ENCODE results near the gene ASIC4. TPM values are rescaled to one million over a fixed set of nuclear protein-coding genes. Genes with fewer than 3 reads are reported as not detected.

The ASIC4 gene
- total RNA-seq, 1 donor from 2014 or later = not detected

DNA sequence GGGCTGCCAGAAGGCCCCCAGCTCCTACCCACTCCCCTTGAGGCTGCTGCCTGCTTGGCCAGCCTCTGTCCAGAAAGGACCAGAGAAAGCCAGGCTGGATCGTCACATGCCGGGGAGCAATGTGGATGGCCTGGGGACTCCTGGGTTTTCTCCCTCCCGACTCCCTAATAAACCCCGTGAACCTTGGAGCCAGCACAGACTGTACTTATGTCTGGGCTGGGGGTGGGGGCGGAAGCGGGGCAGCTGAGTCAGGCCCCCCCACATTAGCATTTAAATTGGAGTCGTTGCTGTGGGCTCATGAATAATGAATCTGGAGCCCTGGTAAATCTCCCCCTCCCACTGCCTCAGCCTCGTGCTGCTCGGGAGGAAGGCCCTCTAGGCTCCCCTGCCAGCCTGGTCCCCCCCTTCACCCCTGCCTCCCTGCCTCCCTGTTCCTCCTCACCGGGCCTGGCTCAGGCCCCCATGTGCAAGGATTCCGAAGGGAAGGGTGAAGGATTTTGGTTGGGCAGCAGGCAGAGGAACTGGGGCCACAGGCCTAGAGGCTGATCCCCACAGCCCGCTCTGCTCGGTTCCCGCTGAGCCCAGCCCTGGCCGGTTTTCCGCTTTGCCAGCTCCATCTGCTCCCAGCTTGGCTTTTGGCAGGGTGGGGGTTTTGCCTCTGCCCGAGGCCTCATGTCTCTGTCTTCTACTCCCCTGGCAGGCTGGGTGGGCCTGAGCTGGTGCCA is 7.3 kb upstream of the ASIC4 start:
- Mint-ChIP-seq H3K9me3 (no peaks in the 10 kb centered on the region), H3K27ac (no peak overlapping the region), H3K4me3 (ENCODE audit: low read depth) (no peak overlapping the region), H3K4me1 (ENCODE audit: low read depth) (peaks cover 6% of the 10 kb centered on the region), H3K27me3 (ENCODE audit: low read depth) (peaks cover 24% of the 10 kb centered on the region), H3K36me3 (ENCODE audit: low read depth) (peaks cover 28% of the 10 kb centered on the region)
- DNase-seq (ENCODE audit: low spot score) = no peak
- intact Hi-C loops (cut with micrococcal nuclease) = no loop called here

DNA sequence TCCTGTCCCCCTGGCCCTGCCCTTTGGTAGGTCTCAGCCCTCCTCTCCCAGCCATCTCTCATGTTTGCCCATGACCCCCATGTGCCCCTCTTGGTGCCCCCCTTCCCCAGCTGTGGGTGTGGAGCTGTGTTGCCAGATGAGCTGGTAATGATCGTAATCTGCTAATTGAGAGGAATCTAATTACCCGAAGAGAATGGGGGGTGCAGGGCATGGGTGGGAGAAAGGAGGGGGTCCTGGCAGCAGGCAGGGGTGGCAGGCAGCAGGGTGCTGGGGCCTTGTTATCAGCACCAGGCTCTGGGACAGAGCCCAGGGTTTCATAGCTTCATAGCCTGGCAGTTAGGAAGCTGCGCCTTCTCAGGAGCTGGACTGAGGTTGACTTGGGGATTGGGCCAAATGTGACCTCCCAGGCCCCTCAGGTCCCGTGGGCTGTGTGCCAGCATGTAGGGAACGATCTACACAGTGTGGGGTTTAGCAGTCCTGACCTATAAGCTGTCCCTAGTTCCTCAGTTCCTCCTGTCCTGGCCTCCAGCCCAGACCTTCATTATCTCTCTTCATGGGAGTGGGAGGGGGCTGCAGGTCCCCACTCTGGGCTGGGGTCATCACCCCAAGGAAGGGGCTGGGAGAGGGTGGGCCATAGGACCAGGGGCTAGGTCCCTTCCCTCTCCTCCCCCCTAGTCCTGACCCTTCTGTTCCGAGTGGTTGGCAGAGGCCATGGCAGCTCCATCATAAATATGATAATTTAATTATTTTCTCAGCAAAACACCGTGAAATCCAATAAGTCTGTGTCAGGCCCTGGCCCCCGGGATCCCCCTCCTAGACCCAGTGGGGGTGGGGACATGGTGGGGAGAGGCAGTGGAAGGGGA is 6.5 kb upstream of the ASIC4 start:
- H3K27me3 Mint-ChIP-seq (ENCODE audit: low read depth) = peaks cover 30% of the 10 kb centered on the region
- H3K9me3 Mint-ChIP-seq = no peaks in the 10 kb centered on the region
- peaks cover 28% of the 10 kb centered on the region for H3K36me3 Mint-ChIP-seq (ENCODE audit: low read depth)
- peaks cover 6% of the 10 kb centered on the region for H3K4me1 Mint-ChIP-seq (ENCODE audit: low read depth)
- H3K27ac Mint-ChIP-seq = no peak overlapping the region
- DNase-seq (ENCODE audit: low spot score) = no peak
- H3K4me3 Mint-ChIP-seq (ENCODE audit: low read depth) = no peak overlapping the region
- intact Hi-C loops (cut with micrococcal nuclease) = no loop called here

GRCh38 chr2:219508444-219508734 is 5.9 kb upstream of the ASIC4 start:
- Mint-ChIP-seq H3K36me3 (ENCODE audit: low read depth) (peaks cover 27% of the 10 kb centered on the region), H3K27me3 (ENCODE audit: low read depth) (peaks cover 35% of the 10 kb centered on the region), H3K9me3 (no peaks in the 10 kb centered on the region), H3K4me3 (ENCODE audit: low read depth) (no peak overlapping the region), H3K4me1 (ENCODE audit: low read depth) (peaks cover 6% of the 10 kb centered on the region), H3K27ac (no peak overlapping the region)
- intact Hi-C loops (cut with micrococcal nuclease) = no loop called here
- no peak for DNase-seq (ENCODE audit: low spot score)

DNA sequence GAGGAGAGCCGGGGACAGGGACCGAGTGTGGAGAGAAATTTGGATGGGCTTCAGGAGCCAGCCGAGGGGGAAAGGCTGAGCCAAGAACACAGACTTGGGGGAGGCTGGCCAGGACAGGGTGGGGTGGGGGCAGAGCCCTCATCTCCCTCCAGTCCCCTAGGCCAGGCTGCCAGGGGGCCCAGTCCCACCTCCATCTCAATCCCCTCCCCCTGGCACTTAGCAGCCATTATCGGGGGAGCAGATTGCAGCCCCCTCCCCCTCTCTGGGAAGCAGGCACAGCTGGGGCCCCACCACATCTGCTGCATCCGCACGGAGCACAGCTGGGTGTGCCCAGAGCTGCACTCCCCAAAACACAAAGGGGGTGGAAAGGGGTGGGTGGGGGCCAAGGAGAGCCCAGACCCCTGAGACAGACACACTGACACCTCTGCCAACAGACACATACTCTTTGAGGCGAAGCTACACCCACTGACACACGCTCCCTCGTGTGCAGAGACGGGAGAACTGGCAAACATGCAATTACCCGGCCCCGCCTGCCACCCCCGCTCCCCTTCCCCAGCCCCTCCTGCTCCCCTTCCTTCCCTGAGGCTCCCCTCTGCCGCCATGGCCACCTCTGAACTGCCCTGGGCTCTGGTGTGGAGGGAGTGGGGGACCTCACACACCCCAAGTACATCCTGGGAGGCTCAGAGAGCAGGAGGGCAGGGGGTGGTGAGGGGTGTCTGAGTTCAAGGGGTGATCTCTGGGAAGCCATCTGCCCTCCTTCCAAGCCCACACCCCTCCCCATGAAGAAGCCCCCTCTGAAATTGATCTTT is 5.1 kb upstream of the ASIC4 start:
- DNase-seq (ENCODE audit: low spot score) = no peak
- no peaks in the 10 kb centered on the region for H3K9me3 Mint-ChIP-seq
- intact Hi-C loops (cut with micrococcal nuclease) = loop anchor here (1.0 kb wide), 1 partner anchor 21 kb away; no protein-coding TSS in a partner anchor
- peaks cover 20% of the 10 kb centered on the region for H3K36me3 Mint-ChIP-seq (ENCODE audit: low read depth)
- H3K4me3 Mint-ChIP-seq (ENCODE audit: low read depth) = no peak overlapping the region
- no peak overlapping the region for H3K27ac Mint-ChIP-seq
- peaks cover 42% of the 10 kb centered on the region for H3K27me3 Mint-ChIP-seq (ENCODE audit: low read depth)
- peaks cover 6% of the 10 kb centered on the region for H3K4me1 Mint-ChIP-seq (ENCODE audit: low read depth)

GRCh38 chr2:219509780-219510511 is 4.3 kb upstream of the ASIC4 start:
- Mint-ChIP-seq H3K9me3 (no peaks in the 10 kb centered on the region), H3K4me1 (ENCODE audit: low read depth) (peaks cover 6% of the 10 kb centered on the region), H3K4me3 (ENCODE audit: low read depth) (no peak overlapping the region), H3K27me3 (ENCODE audit: low read depth) (peaks cover 44% of the 10 kb centered on the region), H3K36me3 (ENCODE audit: low read depth) (peaks cover 12% of the 10 kb centered on the region), H3K27ac (no peak overlapping the region)
- DNase-seq (ENCODE audit: low spot score) = peak; percentile 25
- intact Hi-C loops (cut with micrococcal nuclease) = loop anchor here (1.0 kb wide), 1 partner anchor 20 kb away; no protein-coding TSS in a partner anchor

DNA sequence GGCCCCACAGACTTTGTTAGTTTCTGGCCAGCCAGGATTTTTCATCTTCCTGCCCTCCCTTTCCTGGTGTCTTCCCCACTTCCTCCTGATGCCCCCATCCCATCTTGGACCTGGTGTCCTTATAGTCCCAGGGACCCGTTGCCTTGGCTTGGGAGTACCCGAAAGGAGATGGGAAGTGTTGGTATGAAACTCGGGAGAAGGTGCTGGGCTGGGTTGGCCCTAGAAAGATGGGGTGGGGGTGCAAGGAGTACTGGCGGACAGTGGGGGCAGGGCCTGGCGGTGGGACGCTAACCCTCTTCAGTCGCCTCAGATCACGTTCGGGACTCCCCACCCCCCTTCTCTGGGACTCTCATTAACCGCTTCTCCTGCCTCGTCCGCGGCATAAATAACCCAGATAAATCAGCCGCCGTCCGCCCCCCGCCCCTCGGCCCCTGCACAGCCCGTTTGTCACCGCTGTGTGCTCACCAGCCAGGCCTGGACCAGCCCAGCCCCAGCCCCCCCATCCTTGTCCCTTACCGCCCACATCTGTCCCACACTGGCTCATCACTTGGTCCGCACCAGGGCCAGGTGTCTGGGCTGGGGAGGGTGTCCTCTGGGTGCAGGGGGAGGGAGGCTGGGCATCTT is 3.7 kb upstream of the ASIC4 start:
- H3K27me3 Mint-ChIP-seq (ENCODE audit: low read depth) = peaks cover 48% of the 10 kb centered on the region
- H3K9me3 Mint-ChIP-seq = no peaks in the 10 kb centered on the region
- H3K27ac Mint-ChIP-seq = no peak overlapping the region
- peaks cover 6% of the 10 kb centered on the region for H3K4me1 Mint-ChIP-seq (ENCODE audit: low read depth)
- H3K36me3 Mint-ChIP-seq (ENCODE audit: low read depth) = peaks cover 5% of the 10 kb centered on the region
- intact Hi-C loops (cut with micrococcal nuclease) = no loop called here
- no peak for DNase-seq (ENCODE audit: low spot score)
- H3K4me3 Mint-ChIP-seq (ENCODE audit: low read depth) = no peak overlapping the region

DNA sequence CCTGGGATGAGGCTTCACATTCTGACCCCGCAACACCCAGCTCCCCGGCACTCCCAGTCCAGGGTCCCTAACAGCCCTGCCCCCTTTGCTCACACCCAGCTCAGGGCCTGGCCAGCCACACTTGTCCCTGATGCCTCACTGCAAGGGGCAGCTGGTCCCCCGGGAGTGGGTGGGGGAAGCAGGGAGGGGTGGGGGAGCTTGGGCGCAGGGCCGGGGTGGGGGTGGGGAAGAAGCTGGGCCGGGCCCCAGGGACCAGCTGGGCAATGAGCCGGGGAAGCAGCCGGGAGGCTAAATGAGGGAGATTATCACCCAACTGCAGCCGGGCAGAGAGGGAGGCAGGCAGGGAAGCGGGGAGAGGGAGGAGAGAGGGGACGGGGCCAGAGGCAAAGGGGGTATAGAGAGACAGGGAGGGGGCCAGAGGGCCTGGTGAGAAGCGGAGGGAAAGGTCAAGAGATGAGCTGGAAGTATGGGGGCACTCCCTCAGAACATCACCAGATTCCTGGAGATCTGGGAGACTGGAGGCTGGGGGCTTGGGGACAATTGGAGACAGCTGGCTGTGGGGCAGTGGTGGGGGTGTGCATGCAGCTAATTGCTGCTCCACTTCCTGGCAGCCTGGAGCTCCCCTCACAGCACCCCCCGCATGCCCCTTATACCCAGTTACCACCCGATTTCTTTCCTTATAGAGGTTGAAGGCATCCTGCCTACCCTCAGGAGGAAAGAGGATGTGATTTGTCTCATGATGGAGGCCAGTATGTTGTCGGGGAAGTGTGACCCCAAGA is 2.5 kb upstream of the ASIC4 start:
- Mint-ChIP-seq H3K9me3 (no peaks in the 10 kb centered on the region), H3K27ac (no peak overlapping the region), H3K27me3 (ENCODE audit: low read depth) (peaks cover 58% of the 10 kb centered on the region), H3K4me3 (ENCODE audit: low read depth) (no peak overlapping the region), H3K36me3 (ENCODE audit: low read depth) (no peaks in the 10 kb centered on the region), H3K4me1 (ENCODE audit: low read depth) (peaks cover 6% of the 10 kb centered on the region)
- intact Hi-C loops (cut with micrococcal nuclease) = no loop called here
- no peak for DNase-seq (ENCODE audit: low spot score)

DNA sequence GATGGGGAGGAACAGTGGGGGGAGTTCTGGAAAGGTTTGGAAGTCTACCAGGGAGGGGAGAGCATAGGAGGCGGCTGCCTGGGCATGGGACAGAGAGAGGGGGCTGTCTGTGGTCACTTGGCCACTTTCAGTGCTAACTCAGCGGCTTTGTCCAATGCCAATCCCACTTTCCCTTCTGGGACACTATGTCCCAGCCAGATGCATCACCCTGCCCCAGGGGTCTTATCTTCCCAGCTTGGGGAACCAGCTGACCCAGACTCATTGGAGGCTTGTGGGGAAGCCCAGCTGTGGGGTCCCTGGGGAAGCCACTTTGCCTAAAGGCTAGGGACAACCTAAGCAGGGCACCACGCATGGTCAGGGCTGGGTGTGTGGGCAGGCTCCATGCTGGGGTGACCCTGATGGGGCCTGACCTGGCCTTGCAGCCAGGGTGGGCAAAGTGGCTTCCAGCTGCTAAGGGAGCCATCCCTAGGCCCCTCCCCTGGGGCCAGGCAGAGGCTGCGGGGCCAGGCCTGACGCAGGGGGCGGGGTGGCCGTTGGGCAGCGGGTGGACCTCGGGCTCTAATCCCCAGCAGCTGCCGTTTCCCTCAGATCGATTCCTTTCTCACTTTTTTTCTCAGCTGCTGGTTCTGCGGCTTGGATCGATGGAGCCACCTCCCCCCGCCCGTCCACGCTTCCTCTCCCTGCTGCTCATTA is 1.6 kb upstream of the ASIC4 start:
- Mint-ChIP-seq H3K9me3 (no peaks in the 10 kb centered on the region), H3K4me1 (ENCODE audit: low read depth) (peaks cover 6% of the 10 kb centered on the region), H3K4me3 (ENCODE audit: low read depth) (no peak overlapping the region), H3K27ac (no peak overlapping the region), H3K36me3 (ENCODE audit: low read depth) (no peaks in the 10 kb centered on the region), H3K27me3 (ENCODE audit: low read depth) (peaks cover 66% of the 10 kb centered on the region)
- DNase-seq (ENCODE audit: low spot score) = no peak
- intact Hi-C loops (cut with micrococcal nuclease) = no loop called here

- no peaks in the 10 kb centered on the region for H3K9me3 Mint-ChIP-seq
- intact Hi-C loops (cut with micrococcal nuclease) = no loop called here
- DNase-seq (ENCODE audit: low spot score) = no peak
- H3K4me1 Mint-ChIP-seq (ENCODE audit: low read depth) = peaks cover 6% of the 10 kb centered on the region
- H3K27ac Mint-ChIP-seq = no peak overlapping the region
- H3K36me3 Mint-ChIP-seq (ENCODE audit: low read depth) = no peaks in the 10 kb centered on the region
- H3K4me3 Mint-ChIP-seq (ENCODE audit: low read depth) = no peak overlapping the region
- H3K27me3 Mint-ChIP-seq (ENCODE audit: low read depth) = peaks cover 72% of the 10 kb centered on the region
Measured at GRCh38 chr2:219513787-219514186, 495 bp upstream of the ASIC4 start.

GRCh38 chr2:219514836-219515235 is 554 bp downstream of the ASIC4 start:
- intact Hi-C loops (cut with micrococcal nuclease) = no loop called here
- Mint-ChIP-seq H3K4me3 (ENCODE audit: low read depth) (no peak overlapping the region), H3K9me3 (no peaks in the 10 kb centered on the region), H3K27ac (no peak overlapping the region), H3K36me3 (ENCODE audit: low read depth) (no peaks in the 10 kb centered on the region), H3K4me1 (ENCODE audit: low read depth) (peaks cover 5% of the 10 kb centered on the region), H3K27me3 (ENCODE audit: low read depth) (peaks cover 72% of the 10 kb centered on the region)
- no peak for DNase-seq (ENCODE audit: low spot score)

Data from activated T-helper 2 cell treated with anti-CD3 and anti-CD28 coated beads, Interferon-gamma antibody, Interleukin-2, Interleukin-4, amounts not matched to agents 10 μg/mL and 5 μg/mL and 100 μg/mL, durations not matched to agents 14 hours and 24 hours and 36 hours (primary cell).